Measurements from ENCODE around the gene RAD51B. TPM values are rescaled to one million over a fixed set of nuclear protein-coding genes. Genes with fewer than 3 reads are reported as not detected.
"Not testable (repeated sequence)": the region's sequence is repeated elsewhere in the genome, so short reads cannot be mapped to it uniquely, and the experiment has no call there.

Gene RAD51B
- total RNA-seq, 1 donor from 2014 or later, result 5.3 TPM

GRCh38 chr14:68014771-68015170, 195.2 kb downstream of the RAD51B start:
- DNase-seq (ENCODE audit: low spot score in 2 of 2) (no peak), FAIRE-seq (no peak)

- no peak for DNase-seq (ENCODE audit: low spot score in 2 of 2)
- FAIRE-seq, result no peak
These were observed 196.0 kb downstream of the RAD51B start for GRCh38 chr14:68015356-68016254.

- FAIRE-seq, result no peak
- no peak for DNase-seq (ENCODE audit: low spot score in 2 of 2)
These were observed 196.8 kb downstream of the RAD51B start for GRCh38 chr14:68016255-68016914.

GRCh38 chr14:68018598-68018997, 199.0 kb downstream of the RAD51B start:
- DNase-seq (ENCODE audit: low spot score in 2 of 2), result no peak
- no peak for FAIRE-seq

GRCh38 chr14:68020493-68020892, 200.9 kb downstream of the RAD51B start:
- DNase-seq (ENCODE audit: low spot score in 2 of 2), result no peak
- no peak for FAIRE-seq

- FAIRE-seq (no peak), DNase-seq (ENCODE audit: low spot score in 2 of 2) (no peak)
These were observed 201.6 kb downstream of the RAD51B start for GRCh38 chr14:68020999-68021663.

- no peak for FAIRE-seq
- no peak for DNase-seq (ENCODE audit: low spot score in 2 of 2)
These were observed 207.7 kb downstream of the RAD51B start for GRCh38 chr14:68027276-68027675.

- DNase-seq (ENCODE audit: low spot score in 2 of 2), result no peak
- FAIRE-seq, result no peak
These were observed 208.5 kb downstream of the RAD51B start for GRCh38 chr14:68028075-68028474.

- DNase-seq (ENCODE audit: low spot score in 2 of 2); FAIRE-seq: not testable (repeated sequence)
These were observed 211.4 kb downstream of the RAD51B start for GRCh38 chr14:68031011-68031410.

GRCh38 chr14:68032154-68032553, 212.6 kb downstream of the RAD51B start:
- FAIRE-seq, result no peak
- DNase-seq (ENCODE audit: low spot score in 2 of 2), result no peak

GRCh38 chr14:68033336-68033932, 213.9 kb downstream of the RAD51B start:
- FAIRE-seq, result no peak
- no peak for DNase-seq (ENCODE audit: low spot score in 2 of 2)

- FAIRE-seq (no peak), DNase-seq (ENCODE audit: low spot score in 2 of 2) (no peak)
These were observed 215.3 kb downstream of the RAD51B start for GRCh38 chr14:68034896-68035295.

GRCh38 chr14:68036202-68036601, 216.6 kb downstream of the RAD51B start:
- DNase-seq (ENCODE audit: low spot score in 2 of 2) (no peak), FAIRE-seq (no peak)

- DNase-seq (ENCODE audit: low spot score in 2 of 2) (no peak), FAIRE-seq (no peak)
These were observed 220.0 kb downstream of the RAD51B start for GRCh38 chr14:68039593-68039992.

GRCh38 chr14:68040633-68041369, 221.2 kb downstream of the RAD51B start:
- no peak for FAIRE-seq
- DNase-seq (ENCODE audit: low spot score in 2 of 2), result no peak

GRCh38 chr14:68041876-68042354, 222.3 kb downstream of the RAD51B start:
- FAIRE-seq, result no peak
- no peak for DNase-seq (ENCODE audit: low spot score in 2 of 2)

GRCh38 chr14:68042586-68043210, 223.1 kb downstream of the RAD51B start:
- DNase-seq (ENCODE audit: low spot score in 2 of 2), result no peak
- no peak for FAIRE-seq

- FAIRE-seq (no peak), DNase-seq (ENCODE audit: low spot score in 2 of 2) (no peak)
These were observed 224.2 kb downstream of the RAD51B start for GRCh38 chr14:68043752-68044151.

GRCh38 chr14:68047906-68048305, 228.3 kb downstream of the RAD51B start:
- FAIRE-seq (no peak), DNase-seq (ENCODE audit: low spot score in 2 of 2) (no peak)
